Sigmoid colon (tissue), 7 donors: Measurements from ENCODE around the gene SERPINB1. TPM values are rescaled to one million over a fixed set of nuclear protein-coding genes. Genes with fewer than 3 reads are reported as not detected.

Experiments
- DNase-seq: peaks from one replicate; pipeline ENCODE4 v3.0.0-alpha.2; 2019
- H3K27ac ChIP-seq, 4 donors: fragments of 200-600 bp; sonication (generic); one replicate each; pipeline ENCODE4 v1.5.1; 2016 to 2019; ENCODE audit warnings: mild to moderate bottlenecking in 1 of 4
- H3K27me3 ChIP-seq, 3 donors: fragments of 200-600 bp; sonication (generic); one replicate each; pipeline ENCODE4 v1.5.1; 2019; ENCODE audit warnings: mild to moderate bottlenecking in 1 of 3
- H3K36me3 ChIP-seq, 4 donors: fragments of 200-600 bp; sonication (generic); one replicate each; pipeline ENCODE4 v1.5.1; 2016 to 2019
- H3K4me1 ChIP-seq, 4 donors: fragments of 200-600 bp; sonication (generic); one replicate each; pipeline ENCODE4 v1.5.1; 2017 to 2019
- H3K4me3 ChIP-seq, 4 donors: fragments of 200-600 bp; sonication (generic); one replicate each; pipeline ENCODE4 v1.5.1; 2017 to 2019; ENCODE audit warnings: mild to moderate bottlenecking in 2 of 4, moderate library complexity in 1 of 4
- H3K9me3 ChIP-seq, 4 donors: fragments of 200-600 bp in 3 of 4; sonication (generic) in 3 of 4; one replicate each; pipeline versions ENCODE4 v1.5.1 to v1.6.1; 2013 to 2019
- CTCF ChIP-seq, 4 experiments: fragments of 450-650 bp in 3 of 4; fragments of 200-600 bp in 1 of 4; IDR thresholded peaks; one replicate each; pipeline ENCODE4 v1.5.1; 2016 to 2019; ENCODE audit warnings: antibody characterized with exemption in 4 of 4, mild to moderate bottlenecking in 3 of 4, moderate library complexity in 2 of 4
- EP300 ChIP-seq, 4 donors: sonication (generic); formaldehyde crosslinking; IDR thresholded peaks; one replicate each; pipeline ENCODE4 v1.6.1; 2017; ENCODE audit warnings: antibody characterized with exemption in 4 of 4
- POLR2A ChIP-seq, 2 donors: fragments of 450-650 bp; IDR thresholded peaks; one replicate each; pipeline ENCODE4 v1.6.1; 2016; ENCODE audit warnings: antibody characterized with exemption in 2 of 2, mild to moderate bottlenecking in 2 of 2, moderate library complexity in 2 of 2
- POLR2AphosphoS5 ChIP-seq, 4 donors: sonication (generic); formaldehyde crosslinking; IDR thresholded peaks; one replicate each; pipeline ENCODE4 v1.6.1; 2017; ENCODE audit warnings: antibody characterized with exemption in 4 of 4
- WGBS, 2 donors: extraction: QIAGEN DNeasy Blood & Tissue Kit; methylation state at CpG; one replicate each; pipeline ENCODE4 v1.1.7; 2013; 5-methylcytosine and 5-hydroxymethylcytosine counted together
- intact Hi-C: fragments of 100-400 bp; cut with DNase I; formaldehyde crosslinking; loops from one replicate; pipeline ENCODE4 v1.15.1; 2023
- polyA plus RNA-seq, 3 donors: library from polyadenylated mRNA; stranded (reverse); fragments of 200-250 nt; gene quantifications; one replicate each; pipeline ENCODE4 v1.2.3, GENCODE V29; 2013
- total RNA-seq, 4 donors: library from RNA; depleted of rRNA; stranded (reverse); fragments of >200 nt; gene quantifications; one replicate each; pipeline ENCODE4 v1.1.0, GENCODE V29; 2016
- donor health status: healthy with polysubstance abuse.
- donor health status: Bipolar disorder and iron deficiency.
- donor health status: healthy.

Gene SERPINB1
- total and polyA plus RNA-seq, 7 donors, result 19.6 to 230 (median 88.0) TPM

GRCh38 chr6:2859185-2859700 lies 17.6 kb upstream of the SERPINB1 start:
- H3K4me1 ChIP-seq, result peaks cover 0 to 19% (median 6%) of the 10 kb centered on the region in 4 donors
- H3K27ac ChIP-seq, result peak overlapping the region in 2 of 4 donors; percentile 16 to 53
- DNase-seq, result no peak
- no peak for TF ChIP-seq POLR2A (IDR thresholded peaks at IDR 0.05)
- TF ChIP-seq CTCF (IDR thresholded peaks at IDR 0.05), result no peak
- TF ChIP-seq POLR2AphosphoS5 (IDR thresholded peaks at IDR 0.05), result no peak
- TF ChIP-seq EP300 (IDR thresholded peaks at IDR 0.05), result no peak
- no peaks in the 10 kb centered on the region for H3K9me3 ChIP-seq
- no peaks in the 10 kb centered on the region for H3K36me3 ChIP-seq
- H3K27me3 ChIP-seq, result no peaks in the 10 kb centered on the region
- WGBS, 2 donors, result 70 to 91% methylated on average over 4 of the region's 4 CpGs
- H3K4me3 ChIP-seq, result no peak overlapping the region
- intact Hi-C loops, result loop anchor here (10.0 kb wide), 1 partner anchor 46 kb away; the partner anchor contains the start of gene SERPINB9

- H3K27me3 ChIP-seq, result no peaks in the 10 kb centered on the region
- 37 to 61% methylated on average over 18 of the region's 18 CpGs for WGBS, 2 donors
- peak overlapping the region; percentile 43 to 62 (median 51) for H3K27ac ChIP-seq
- intact Hi-C loops, result loop anchor here (10.0 kb wide), 1 partner anchor 47 kb away; the partner anchor contains the start of gene SERPINB9
- peaks cover 0 to 20% (median 6%) of the 10 kb centered on the region in 4 donors for H3K4me1 ChIP-seq
- TF ChIP-seq CTCF (IDR thresholded peaks at IDR 0.05) (no peak), POLR2A (IDR thresholded peaks at IDR 0.05) (no peak), POLR2AphosphoS5 (IDR thresholded peaks at IDR 0.05) (no peak), EP300 (IDR thresholded peaks at IDR 0.05) (no peak)
- DNase-seq, result no peak
- H3K4me3 ChIP-seq, result no peak overlapping the region
- no peaks in the 10 kb centered on the region for H3K9me3 ChIP-seq
- no peaks in the 10 kb centered on the region for H3K36me3 ChIP-seq
Measured at GRCh38 chr6:2857580-2858337, 16.1 kb upstream of the SERPINB1 start.

GRCh38 chr6:2857185-2857579 lies 15.5 kb upstream of the SERPINB1 start:
- peaks cover 0 to 20% (median 6%) of the 10 kb centered on the region in 4 donors for H3K4me1 ChIP-seq
- WGBS, 2 donors, result 86 to 92% methylated on average over 7 of the region's 7 CpGs
- intact Hi-C loops, result loop anchor here (10.0 kb wide), 1 partner anchor 48 kb away; the partner anchor contains the start of gene SERPINB9

GRCh38 chr6:2855061-2855519 lies 13.4 kb upstream of the SERPINB1 start:
- no peaks in the 10 kb centered on the region for H3K9me3 ChIP-seq
- H3K36me3 ChIP-seq, result no peaks in the 10 kb centered on the region
- DNase-seq, result no peak
- intact Hi-C loops, result loop anchor here (10.0 kb wide), 1 partner anchor 50 kb away; the partner anchor contains the start of gene SERPINB9
- peak overlapping the region; percentile 52 to 66 (median 59) for H3K27ac ChIP-seq
- peaks cover 0 to 20% (median 6%) of the 10 kb centered on the region in 4 donors for H3K4me1 ChIP-seq
- no peaks in the 10 kb centered on the region for H3K27me3 ChIP-seq
- 84 to 87% methylated on average over 13 of the region's 13 CpGs for WGBS, 2 donors
- TF ChIP-seq POLR2AphosphoS5 (IDR thresholded peaks at IDR 0.05) (peak in 1 of 4 donors; percentile 15), CTCF (IDR thresholded peaks at IDR 0.05) (no peak)
- H3K4me3 ChIP-seq, result peak overlapping the region in 1 of 4 donors; percentile 15

More at GRCh38 chr6:2857185-2857579, 15.5 kb upstream of the SERPINB1 start:
- no peaks in the 10 kb centered on the region for H3K27me3 ChIP-seq
- peak overlapping the region in 2 of 4 donors; percentile 53 to 62 for H3K27ac ChIP-seq
- no peak overlapping the region for H3K4me3 ChIP-seq
- H3K36me3 ChIP-seq, result no peaks in the 10 kb centered on the region
- no peaks in the 10 kb centered on the region for H3K9me3 ChIP-seq
- no peak for TF ChIP-seq POLR2A (IDR thresholded peaks at IDR 0.05)
- no peak for TF ChIP-seq CTCF (IDR thresholded peaks at IDR 0.05)
- no peak for TF ChIP-seq EP300 (IDR thresholded peaks at IDR 0.05)
- no peak for TF ChIP-seq POLR2AphosphoS5 (IDR thresholded peaks at IDR 0.05)
- peak; percentile 58 for DNase-seq
